ENCODE measurements around the gene CUX1.

DNA sequence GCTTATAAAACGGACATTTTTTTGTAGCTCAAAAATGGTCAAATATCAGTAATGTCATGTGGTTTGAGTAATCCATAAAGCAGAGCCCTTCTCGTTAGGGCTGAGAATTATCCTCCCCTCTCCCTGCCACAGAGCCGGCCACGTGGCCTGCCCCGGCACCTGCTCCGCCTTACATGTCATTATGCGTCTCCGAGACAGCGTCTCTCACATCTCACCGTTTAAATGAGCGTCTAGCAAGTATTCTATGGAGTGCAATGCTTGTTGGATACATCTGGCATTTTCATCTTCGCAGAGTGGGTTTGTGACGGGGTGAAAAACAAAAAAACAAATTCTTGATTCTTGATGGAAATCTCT is 86.1 kb downstream of the CUX1 start:
- TF ChIP-seq, protein P1, sequence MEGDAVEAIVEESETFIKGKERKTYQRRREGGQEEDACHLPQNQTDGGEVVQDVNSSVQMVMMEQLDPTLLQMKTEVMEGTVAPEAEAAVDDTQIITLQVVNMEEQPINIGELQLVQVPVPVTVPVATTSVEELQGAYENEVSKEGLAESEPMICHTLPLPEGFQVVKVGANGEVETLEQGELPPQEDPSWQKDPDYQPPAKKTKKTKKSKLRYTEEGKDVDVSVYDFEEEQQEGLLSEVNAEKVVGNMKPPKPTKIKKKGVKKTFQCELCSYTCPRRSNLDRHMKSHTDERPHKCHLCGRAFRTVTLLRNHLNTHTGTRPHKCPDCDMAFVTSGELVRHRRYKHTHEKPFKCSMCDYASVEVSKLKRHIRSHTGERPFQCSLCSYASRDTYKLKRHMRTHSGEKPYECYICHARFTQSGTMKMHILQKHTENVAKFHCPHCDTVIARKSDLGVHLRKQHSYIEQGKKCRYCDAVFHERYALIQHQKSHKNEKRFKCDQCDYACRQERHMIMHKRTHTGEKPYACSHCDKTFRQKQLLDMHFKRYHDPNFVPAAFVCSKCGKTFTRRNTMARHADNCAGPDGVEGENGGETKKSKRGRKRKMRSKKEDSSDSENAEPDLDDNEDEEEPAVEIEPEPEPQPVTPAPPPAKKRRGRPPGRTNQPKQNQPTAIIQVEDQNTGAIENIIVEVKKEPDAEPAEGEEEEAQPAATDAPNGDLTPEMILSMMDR (IDR thresholded peaks at IDR 0.05; ENCODE audit: low read length), result no peak
- TF ChIP-seq EZH2 (optimal IDR thresholded peaks at IDR 0.05; ENCODE audit: low read depth, low read length) (no peak), EZH2phosphoT487 (IDR thresholded peaks at IDR 0.05; ENCODE audit: low read length) (no peak)

Data from MM.1S (cell line).